HEK293 (cell line): ENCODE results near the gene RFESD.

Source experiments
- CTCF ChIA-PET: fragments of 350-600 bp; formaldehyde crosslinking; extraction: SDS; loops from one replicate; lab custom pipeline; 2021; ENCODE audit warnings: antibody characterized with exemption; lab: Yijun Ruan, JAX
- POLR2A ChIA-PET: fragments of 300-600 bp; formaldehyde crosslinking; extraction: SDS; loops from one replicate; lab custom pipeline; 2020; ENCODE audit warnings: antibody characterized with exemption, inconsistent platforms; lab: Yijun Ruan, JAX
- H3K27ac ChIP-seq: fragments of 200-500 bp; sonication (Bioruptor generic); 2 replicates; pipeline ENCODE4 v1.5.1; 2014; ENCODE audit warnings: low read depth, low read length, control low read depth, inconsistent platforms; ENCODE audit errors: extremely low read depth
- H3K36me3 ChIP-seq, 2 experiments: fragments of 200-500 bp in 1 of 2; sonication (Bioruptor generic) in 1 of 2; 1 replicate in 1 of 2; 2 replicates in 1 of 2; pipeline ENCODE4 v1.5.1; 2014 to 2017; ENCODE audit warnings: inconsistent platforms in 2 of 2, low read length in 2 of 2; ENCODE audit not compliant: control insufficient read depth in 2 of 2, insufficient read depth in 1 of 2
- H3K4me1 ChIP-seq: fragments of 200-500 bp; sonication (Bioruptor generic); 2 replicates; pipeline ENCODE4 v1.5.1; 2014; ENCODE audit warnings: mild to moderate bottlenecking, low read length, inconsistent platforms; ENCODE audit not compliant: control insufficient read depth, insufficient read depth
- H3K4me3 ChIP-seq: 2 replicates; pipeline ENCODE4 v1.5.1; 2011; ENCODE audit warnings: low read depth, mild to moderate bottlenecking, control low read depth, low read length, moderate library complexity
- H3K9me3 ChIP-seq: fragments of 200-500 bp; sonication (Bioruptor generic); 2 replicates; pipeline ENCODE4 v1.5.1; 2014; ENCODE audit warnings: low read depth, low read length, inconsistent platforms; ENCODE audit not compliant: control insufficient read depth, insufficient read depth
- CTCF ChIP-seq: fragments of 450-650 bp; formaldehyde crosslinking; IDR thresholded peaks from 2 replicates; pipeline ENCODE4 v1.5.1; 2016; ENCODE audit warnings: missing biosample characterization, missing genetic modification characterization
- OVOL3 ChIP-seq: fragments of 450-650 bp; formaldehyde crosslinking; IDR thresholded peaks from 2 replicates; pipeline ENCODE4 v1.5.1; 2016; ENCODE audit warnings: missing biosample characterization, missing genetic modification characterization
- REST ChIP-seq: fragments of 450-650 bp; formaldehyde crosslinking; IDR thresholded peaks from 2 replicates; pipeline ENCODE4 v1.5.1; 2016; ENCODE audit warnings: missing biosample characterization, missing genetic modification characterization
- TRIM28 ChIP-seq: IDR thresholded peaks from 2 replicates; pipeline ENCODE4 v1.6.1; 2011; ENCODE audit warnings: low read length, control low read depth, borderline replicate concordance
- TSHZ1 ChIP-seq: fragments of 450-650 bp; formaldehyde crosslinking; IDR thresholded peaks from 2 replicates; pipeline ENCODE4 v1.5.1; 2016; ENCODE audit warnings: missing biosample characterization, missing genetic modification characterization, borderline replicate concordance
- ZBTB17 ChIP-seq: fragments of 450-650 bp; formaldehyde crosslinking; IDR thresholded peaks from 2 replicates; pipeline ENCODE4 v1.5.1; 2016; ENCODE audit warnings: missing biosample characterization, missing genetic modification characterization
- ZBTB8A ChIP-seq: fragments of 450-650 bp; formaldehyde crosslinking; IDR thresholded peaks from 2 replicates; pipeline ENCODE4 v1.5.1; 2016; ENCODE audit warnings: missing biosample characterization, missing genetic modification characterization
- ZFHX2 ChIP-seq: fragments of 450-650 bp; formaldehyde crosslinking; conservative IDR thresholded peaks from 2 replicates; pipeline ENCODE4 v1.5.1; 2016; ENCODE audit warnings: missing biosample characterization, missing genetic modification characterization
- ZFP3 ChIP-seq: fragments of 450-650 bp; formaldehyde crosslinking; IDR thresholded peaks from 2 replicates; pipeline ENCODE4 v1.5.1; 2016; ENCODE audit warnings: low read depth, missing biosample characterization, missing genetic modification characterization
- ZNF140 ChIP-seq: fragments of 450-650 bp; formaldehyde crosslinking; IDR thresholded peaks from 2 replicates; pipeline ENCODE4 v1.5.1; 2016; ENCODE audit warnings: missing biosample characterization, missing genetic modification characterization
- ZNF146 ChIP-seq: fragments of 450-650 bp; formaldehyde crosslinking; IDR thresholded peaks from 2 replicates; pipeline ENCODE4 v1.5.1; 2016; ENCODE audit warnings: missing biosample characterization, missing genetic modification characterization
- ZNF2 ChIP-seq: fragments of 450-650 bp; formaldehyde crosslinking; IDR thresholded peaks from 2 replicates; pipeline ENCODE4 v1.5.1; 2016; ENCODE audit warnings: missing biosample characterization, missing genetic modification characterization
- ZNF274 ChIP-seq, 2 experiments: fragments of 200-500 bp in 1 of 2; fragments of 450-650 bp in 1 of 2; sonication (Bioruptor generic) in 1 of 2; formaldehyde crosslinking in 1 of 2; IDR thresholded peaks; 2 replicates each; pipeline versions ENCODE4 v1.5.1 to v1.6.1; 2014 to 2016; ENCODE audit warnings: borderline replicate concordance in 1 of 2, inconsistent platforms in 1 of 2, low read length in 1 of 2, missing biosample characterization in 1 of 2, missing genetic modification characterization in 1 of 2
- ZNF280D ChIP-seq: fragments of 450-650 bp; formaldehyde crosslinking; IDR thresholded peaks from 2 replicates; pipeline ENCODE4 v1.5.1; 2016; ENCODE audit warnings: missing biosample characterization, missing genetic modification characterization
- ZNF513 ChIP-seq: fragments of 450-650 bp; IDR thresholded peaks from 2 replicates; pipeline ENCODE4 v1.5.1; 2018; ENCODE audit warnings: missing biosample characterization, missing genetic modification characterization
- ZNF555 ChIP-seq: fragments of 450-650 bp; formaldehyde crosslinking; conservative IDR thresholded peaks from 2 replicates; pipeline ENCODE4 v1.5.1; 2017; ENCODE audit warnings: missing biosample characterization, mild to moderate bottlenecking, missing genetic modification characterization, inconsistent platforms
- ZNF561 ChIP-seq: fragments of 450-650 bp; IDR thresholded peaks from 2 replicates; pipeline ENCODE4 v1.5.1; 2018; ENCODE audit warnings: missing biosample characterization, missing genetic modification characterization, borderline replicate concordance
- ZNF629 ChIP-seq: fragments of 450-650 bp; formaldehyde crosslinking; IDR thresholded peaks from 2 replicates; pipeline ENCODE4 v1.5.1; 2017; ENCODE audit warnings: missing biosample characterization, missing genetic modification characterization
- ZNF747 ChIP-seq: fragments of 450-650 bp; formaldehyde crosslinking; IDR thresholded peaks from 2 replicates; pipeline ENCODE4 v1.5.1; 2016; ENCODE audit warnings: missing biosample characterization, missing genetic modification characterization
- ZSCAN23 ChIP-seq: fragments of 450-650 bp; formaldehyde crosslinking; IDR thresholded peaks from 2 replicates; pipeline ENCODE4 v1.5.1; 2016; ENCODE audit warnings: missing biosample characterization, missing genetic modification characterization

RFESD gene

GRCh38 chr5:95646569-95647431 is at the start of gene RFESD:
RFESD (plus strand) TSS chr5:95646777; CDS start chr5:95652272, 5,495 bp downstream.
- H3K9me3 ChIP-seq = no peaks in the 10 kb centered on the region
- POLR2A ChIA-PET = interaction anchor here (0.6 to 2.1 kb wide), 23 partner anchors 9 to 315 kb away, joined by 3 to 34 read pairs (median 4); partner anchors contain the start of genes ARSK, ELL2, GLRX and RHOBTB3
- H3K4me3 ChIP-seq = peak within 1 kb of the TSS; percentile 40
- CTCF ChIA-PET = interaction anchor here (0.6 to 7.4 kb wide), 18 partner anchors 11 to 952 kb away, joined by 3 to 64 read pairs (median 4); partner anchors contain the start of gene RHOBTB3
- no peaks in the 10 kb centered on the region for H3K36me3 ChIP-seq
- H3K4me1 ChIP-seq = peaks cover 5% of the 10 kb centered on the region; the same call in 1 of the 2 replicates
- H3K27ac ChIP-seq = peak within 1 kb of the TSS; percentile 79
- TF ChIP-seq REST (tag by site-specific recombination) (peak; percentile 44; the same call in 1 of the 2 replicates), ZNF561 (tag by site-specific recombination) (no peak), ZNF274 (IDR thresholded peaks at IDR 0.05; ENCODE audit: low read length) (no peak), ZNF274 (tag by site-specific recombination; IDR thresholded peaks at IDR 0.05; ENCODE audit: borderline replicate concordance) (no peak), ZSCAN23 (tag by site-specific recombination) (no peak), ZNF280D (0 out of 2 replicates have a peak, but pooled peaks have one; percentile 30), ZNF513 (no peak), ZFP3 (no peak), ZBTB17 (peak; percentile 69), CTCF (tag by site-specific recombination) (0 out of 2 replicates have a peak, but pooled peaks have one; percentile 37), ZFHX2 (tag by site-specific recombination) (peak; percentile 74), ZBTB8A (peak; percentile 36; the same call in 1 of the 2 replicates), TRIM28 (no peak), OVOL3 (peak; percentile 71; the same call in 1 of the 2 replicates), TSHZ1 (no peak), ZNF629 (tag by site-specific recombination) (peak; percentile 75), ZNF555 (no peak), ZNF146 (tag by site-specific recombination) (no peak), ZNF140 (tag by site-specific recombination) (no peak), ZNF747 (tag by site-specific recombination) (no peak), ZNF2 (tag by site-specific recombination) (no peak)
